AG09319 (cell line): Measurements from ENCODE around the gene POT1.

Experiments
- DNase-seq: peaks from one replicate; pipeline ENCODE4 v3.0.0-alpha.2; 2010; ENCODE audit warnings: low read depth; ENCODE audit errors: extremely low read depth
- CTCF ChIP-seq: IDR thresholded peaks from 2 replicates; pipeline ENCODE4 v1.5.1; 2011; ENCODE audit warnings: low read depth, mild to moderate bottlenecking, inconsistent platforms, low read length, moderate library complexity

Gene POT1

GRCh38 chr7:124792696-124793095, 136.9 kb downstream of the POT1 start:
- no peak for TF ChIP-seq CTCF
- no peak for DNase-seq

GRCh38 chr7:124792002-124792401, 137.6 kb downstream of the POT1 start:
- no peak for DNase-seq
- no peak for TF ChIP-seq CTCF

GRCh38 chr7:124791426-124791825, 138.2 kb downstream of the POT1 start:
- DNase-seq, result no peak
- TF ChIP-seq CTCF, result no peak

GRCh38 chr7:124790645-124791044, 139.0 kb downstream of the POT1 start:
- DNase-seq, result no peak

GRCh38 chr7:124785994-124786393, 143.6 kb downstream of the POT1 start:
- DNase-seq, result no peak

More at GRCh38 chr7:124790645-124791044, 139.0 kb downstream of the POT1 start:
- TF ChIP-seq CTCF, result no peak

GRCh38 chr7:124784879-124785818, 144.5 kb downstream of the POT1 start:
- peak; percentile 23 for DNase-seq
- peak; percentile 83 for TF ChIP-seq CTCF

More at GRCh38 chr7:124785994-124786393, 143.6 kb downstream of the POT1 start:
- TF ChIP-seq CTCF, result no peak

- no peak for DNase-seq
Observed at GRCh38 chr7:124783271-124783670, 146.4 kb downstream of the POT1 start.

More at GRCh38 chr7:124783271-124783670, 146.4 kb downstream of the POT1 start:
- no peak for TF ChIP-seq CTCF
